LNCaP clone FGC (cell line): ENCODE measurements around the gene STX4.
"Not testable (repeated sequence)": the region's sequence is repeated elsewhere in the genome, so short reads cannot be mapped to it uniquely, and the experiment has no call there.

Experiments used
- DNase-seq: peaks from one replicate; pipeline ENCODE4 v3.0.0-alpha.2; 2011; ENCODE audit warnings: low read depth
- H3K4me3 ChIP-seq: 2 replicates; pipeline ENCODE4 v1.5.1; 2011; ENCODE audit warnings: mild to moderate bottlenecking, low read depth, low read length, control low read depth
- CTCF ChIP-seq: IDR thresholded peaks from 2 replicates; pipeline ENCODE4 v1.5.1; 2012; ENCODE audit warnings: mild to moderate bottlenecking; ENCODE audit not compliant: control insufficient read depth, insufficient read depth; ENCODE audit errors: extremely low read depth

Gene STX4

GRCh38 chr16:31009894-31010584, 23.3 kb upstream of the STX4 start:
- no peak overlapping the region for H3K4me3 ChIP-seq
- no peak for TF ChIP-seq CTCF
- DNase-seq, result no peak

- DNase-seq, result no peak
These were observed 22.6 kb upstream of the STX4 start, which contains the start of gene STX1B for GRCh38 chr16:31010585-31011325. STX1B (minus strand) TSS chr16:31010638; CDS start chr16:31010396, 242 bp downstream.

GRCh38 chr16:31011815-31012214, 21.5 kb upstream of the STX4 start:
- H3K4me3 ChIP-seq, DNase-seq: not testable (repeated sequence)

More at GRCh38 chr16:31010585-31011325, 22.6 kb upstream of the STX4 start, which contains the start of gene STX1B:
- no peak for TF ChIP-seq CTCF
- H3K4me3 ChIP-seq, result no peak within 1 kb of the TSS

GRCh38 chr16:31013292-31013691, 20.1 kb upstream of the STX4 start:
- H3K4me3 ChIP-seq, DNase-seq: not testable (repeated sequence)

- H3K4me3 ChIP-seq, result no peak overlapping the region
- TF ChIP-seq CTCF, result no peak
- no peak for DNase-seq
These were observed 17.3 kb upstream of the STX4 start for GRCh38 chr16:31016018-31016417.

- DNase-seq, H3K4me3 ChIP-seq: not testable (repeated sequence)
These were observed 15.6 kb upstream of the STX4 start for GRCh38 chr16:31017756-31018155.

- no peak for TF ChIP-seq CTCF
These were observed 12.8 kb upstream of the STX4 start for GRCh38 chr16:31020536-31020935.

GRCh38 chr16:31022544-31023251, 10.7 kb upstream of the STX4 start:
- H3K4me3 ChIP-seq, result no peak overlapping the region
- no peak for DNase-seq
- TF ChIP-seq CTCF, result no peak

More at GRCh38 chr16:31020536-31020935, 12.8 kb upstream of the STX4 start:
- no peak overlapping the region for H3K4me3 ChIP-seq
- DNase-seq, result no peak
